CD14-positive monocyte (primary cell): ENCODE measurements around the gene RAB11FIP5. TPM values are rescaled to one million over a fixed set of nuclear protein-coding genes. Genes with fewer than 3 reads are reported as not detected.

ENCODE experiments used
- DNase-seq, 3 donors: peaks; one replicate each; pipeline ENCODE4 v3.0.0-alpha.2; 2011 to 2022
- H2AFZ ChIP-seq: 2 replicates; pipeline ENCODE4 v1.6.0; 2012; ENCODE audit warnings: mild to moderate bottlenecking, low read depth, low read length, inconsistent platforms; ENCODE audit not compliant: insufficient read depth, poor library complexity, severe bottlenecking
- H3K27ac ChIP-seq, 2 donors: 1 replicate in 1 of 2; 2 replicates in 1 of 2; pipeline ENCODE4 v1.5.1; 2012 to 2013; ENCODE audit warnings: low read length in 2 of 2, control low read depth in 1 of 2, inconsistent platforms in 1 of 2, low read depth in 1 of 2, mild to moderate bottlenecking in 1 of 2
- H3K27me3 ChIP-seq, 2 donors: one replicate each; pipeline versions ENCODE4 v1.6.0 to v1.6.1; 2011 to 2013; ENCODE audit warnings: low read length in 2 of 2; ENCODE audit not compliant: control insufficient read depth in 2 of 2, insufficient read depth in 2 of 2
- H3K36me3 ChIP-seq, 2 donors: replicated peaks in 1 of 2; 1 replicate in 1 of 2; 2 replicates in 1 of 2; pipeline versions ENCODE4 v1.5.1 to v1.6.1; 2012 to 2013; ENCODE audit warnings: low read length in 2 of 2, control low read depth in 1 of 2, inconsistent platforms in 1 of 2, mild to moderate bottlenecking in 1 of 2; ENCODE audit not compliant: insufficient read depth in 2 of 2, control insufficient read depth in 1 of 2
- H3K4me1 ChIP-seq, 2 donors: 1 replicate in 1 of 2; 2 replicates in 1 of 2; pipeline versions ENCODE4 v1.5.1 to v1.6.1; 2012 to 2013; ENCODE audit warnings: low read length in 2 of 2, control low read depth in 1 of 2, inconsistent platforms in 1 of 2, mild to moderate bottlenecking in 1 of 2, moderate library complexity in 1 of 2; ENCODE audit not compliant: insufficient read depth in 2 of 2, control insufficient read depth in 1 of 2
- H3K4me2 ChIP-seq: replicated peaks from 2 replicates; pipeline ENCODE3; 2012; ENCODE audit warnings: low read length, moderate library complexity, mild to moderate bottlenecking; ENCODE audit not compliant: poor library complexity, severe bottlenecking; ENCODE audit errors: extremely low read depth
- H3K4me3 ChIP-seq, 3 experiments: fragments of 200-600 bp in 1 of 3; sonication (generic) in 1 of 3; replicated peaks in 1 of 3; 1 replicate in 2 of 3; 2 replicates in 1 of 3; pipeline ENCODE4 v1.5.1; 2011 to 2013; ENCODE audit warnings: low read length in 3 of 3, mild to moderate bottlenecking in 3 of 3, control low read depth in 2 of 3, low read depth in 2 of 3, inconsistent platforms in 1 of 3, moderate library complexity in 1 of 3
- H3K79me2 ChIP-seq: 2 replicates; pipeline ENCODE4 v1.6.0; 2012; ENCODE audit warnings: mild to moderate bottlenecking, control low read depth, inconsistent platforms, low read length, moderate library complexity; ENCODE audit not compliant: insufficient read depth
- H3K9ac ChIP-seq: 2 replicates; pipeline ENCODE4 v1.6.0; 2017; ENCODE audit warnings: low read length, mild to moderate bottlenecking; ENCODE audit not compliant: insufficient read depth, poor library complexity, severe bottlenecking
- H3K9me3 ChIP-seq, 2 donors: replicated peaks in 1 of 2; 1 replicate in 1 of 2; 2 replicates in 1 of 2; pipeline versions ENCODE4 v1.5.1 to v1.6.1; 2012 to 2013; ENCODE audit warnings: low read length in 2 of 2, control low read depth in 1 of 2; ENCODE audit not compliant: control insufficient read depth in 1 of 2, insufficient read depth in 1 of 2
- H4K20me1 ChIP-seq: 2 replicates; pipeline ENCODE4 v1.6.0; 2012; ENCODE audit warnings: mild to moderate bottlenecking, low read length, control low read depth, moderate library complexity; ENCODE audit not compliant: insufficient read depth
- H3K27ac Mint-ChIP-seq, 7 donors: one replicate each; pipeline ENCODE4 v1.8.0; 2020; ENCODE audit warnings: mild to moderate bottlenecking in 7 of 7, mixed read lengths in 7 of 7, moderate library complexity in 6 of 7, inconsistent platforms in 2 of 7
- H3K27me3 Mint-ChIP-seq, 3 donors: one replicate each; pipeline ENCODE4 v1.8.0; 2021 to 2022; ENCODE audit warnings: low read depth in 3 of 3, mild to moderate bottlenecking in 3 of 3, mixed read lengths in 3 of 3, moderate library complexity in 3 of 3, inconsistent platforms in 1 of 3
- H3K36me3 Mint-ChIP-seq, 2 donors: one replicate each; pipeline ENCODE4 v1.8.0; 2020; ENCODE audit warnings: mixed read lengths in 2 of 2, inconsistent platforms in 1 of 2, mild to moderate bottlenecking in 1 of 2
- H3K4me1 Mint-ChIP-seq: one replicate; pipeline ENCODE4 v1.8.0; 2020; ENCODE audit warnings: mild to moderate bottlenecking, mixed read lengths
- H3K4me3 Mint-ChIP-seq, 2 donors: one replicate each; pipeline ENCODE4 v1.8.0; 2020; ENCODE audit warnings: mild to moderate bottlenecking in 2 of 2, mixed read lengths in 2 of 2, moderate library complexity in 1 of 2
- H3K9me3 Mint-ChIP-seq, 7 donors: one replicate each; pipeline ENCODE4 v1.8.0; 2020 to 2022; ENCODE audit warnings: mixed read lengths in 7 of 7, mild to moderate bottlenecking in 6 of 7, moderate library complexity in 6 of 7, inconsistent platforms in 2 of 7
- CTCF ChIP-seq: fragments of 200-600 bp; IDR thresholded peaks from one replicate; pipeline ENCODE4 v1.8.0; 2022; ENCODE audit warnings: antibody characterized with exemption, mild to moderate bottlenecking
- WGBS: methylation state at CpG from one replicate; pipeline ENCODE4 v1.1.5; 2013; ENCODE audit warnings: missing lambda C conversion rate; ENCODE audit not compliant: insufficient coverage; 5-methylcytosine and 5-hydroxymethylcytosine counted together
- intact Hi-C, 2 donors: fragments of 100-400 bp; cut with micrococcal nuclease; formaldehyde crosslinking; loops; one replicate each; pipeline versions ENCODE4 v1.15.0 to v1.15.1; 2023
- polyA plus RNA-seq, 3 donors: library from polyadenylated mRNA; depleted of rRNA in 1 of 3; unstranded in 2 of 3; stranded (reverse) in 1 of 3; fragments of 300-500 nt in 2 of 3; fragments of >200 nt in 1 of 3; fragmentation: Illumina TruSeq in 2 of 3; gene quantifications; 1 replicate in 2 of 3; 2 replicates in 1 of 3; pipeline ENCODE4 v1.2.3, GENCODE V29; 2012 to 2021

The RAB11FIP5 gene
- polyA plus RNA-seq, 3 donors = 0.57 to 0.93 (median 0.61) TPM

- intact Hi-C loops = no loop called here
- H3K4me3 Mint-ChIP-seq = no peak overlapping the region
- Histone ChIP-seq H3K79me2 (no peaks in the 10 kb centered on the region), H3K9ac (no peak overlapping the region), H3K9me3 (no peaks in the 10 kb centered on the region), H4K20me1 (no peaks in the 10 kb centered on the region), H3K27me3 (peaks cover 16 to 36% of the 10 kb centered on the region in 2 donors), H3K4me3 (no peak overlapping the region), H3K4me1 (peaks cover 0 to 9% of the 10 kb centered on the region in 2 donors), H3K36me3 (no peaks in the 10 kb centered on the region), H2AFZ (no peak overlapping the region), H3K27ac (no peak overlapping the region), H3K4me2 (no peak overlapping the region)
- H3K27me3 Mint-ChIP-seq = peaks cover 31 to 58% (median 50%) of the 10 kb centered on the region in 3 donors
- H3K36me3 Mint-ChIP-seq = no peaks in the 10 kb centered on the region
- peaks cover 0 to 4% (median 0%) of the 10 kb centered on the region in 7 donors for H3K9me3 Mint-ChIP-seq
- no peak overlapping the region for H3K27ac Mint-ChIP-seq
- WGBS = 100% methylated on average over 1 of the region's 1 CpG
- H3K4me1 Mint-ChIP-seq = no peaks in the 10 kb centered on the region
- no peak for TF ChIP-seq CTCF
- no peak for DNase-seq
Measured at GRCh38 chr2:73117441-73117840, 4.7 kb upstream of the RAB11FIP5 start.

GRCh38 chr2:73116182-73116960 lies 3.6 kb upstream of the RAB11FIP5 start:
- Mint-ChIP-seq H3K4me3 (peak overlapping the region in 1 of 2 donors; percentile 35), H3K36me3 (peaks cover 2 to 5% of the 10 kb centered on the region in 2 donors), H3K27me3 (peaks cover 40 to 62% (median 56%) of the 10 kb centered on the region in 3 donors), H3K4me1 (peaks cover 9% of the 10 kb centered on the region), H3K27ac (no peak overlapping the region), H3K9me3 (peaks cover 0 to 8% (median 3%) of the 10 kb centered on the region in 7 donors)
- no peak overlapping the region for H3K9ac ChIP-seq
- H3K27ac ChIP-seq = no peak overlapping the region
- no peak for TF ChIP-seq CTCF
- no peak for DNase-seq
- WGBS = 93% methylated on average over 3 of the region's 8 CpGs
- no peak overlapping the region for H2AFZ ChIP-seq
- peaks cover 9 to 20% of the 10 kb centered on the region in 2 donors for H3K4me1 ChIP-seq
- no peak overlapping the region for H3K4me2 ChIP-seq
- no peaks in the 10 kb centered on the region for H3K79me2 ChIP-seq
- H3K4me3 ChIP-seq = no peak overlapping the region
- no peaks in the 10 kb centered on the region for H3K9me3 ChIP-seq
- H3K36me3 ChIP-seq = no peaks in the 10 kb centered on the region
- no peaks in the 10 kb centered on the region for H4K20me1 ChIP-seq
- peaks cover 22 to 40% of the 10 kb centered on the region in 2 donors for H3K27me3 ChIP-seq
- intact Hi-C loops = no loop called here
